Measurements from ENCODE around the gene RABAC1. TPM values are rescaled to one million over a fixed set of nuclear protein-coding genes. Genes with fewer than 3 reads are reported as not detected.

The RABAC1 gene
- total and polyA plus RNA-seq, 2 of the 8 experiments (the other 6 are each of a cell fraction or from before 2014, with no cell fraction given) = 124 to 439 TPM

DNA sequence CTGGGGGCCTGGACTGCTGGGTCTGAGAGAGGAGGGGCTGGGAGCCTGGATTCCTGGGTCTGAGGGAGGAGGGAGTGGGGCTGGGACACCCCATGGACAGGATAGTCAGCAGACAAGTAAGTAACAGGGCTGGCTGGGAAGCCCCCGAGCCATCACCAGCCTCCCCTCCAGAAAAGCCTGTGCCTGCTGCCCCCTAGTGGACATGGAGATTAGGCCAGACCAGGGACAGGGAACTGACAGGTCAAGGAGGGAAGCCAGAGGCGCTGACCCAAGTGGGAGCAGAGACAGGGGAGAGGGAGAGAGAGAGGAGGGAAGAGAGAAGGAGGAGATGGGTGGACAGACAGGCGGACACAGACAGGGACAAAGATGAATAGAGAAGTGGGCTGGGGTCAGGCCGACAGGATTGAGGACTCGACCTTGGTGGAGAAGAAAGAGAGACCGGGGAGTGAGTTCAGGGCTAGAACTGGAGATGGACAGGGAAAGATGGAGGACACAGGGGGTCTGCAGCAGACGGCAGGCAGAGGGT lies 24.2 kb downstream of the RABAC1 start (continued):
- TF ChIP-seq RFX5 (IDR thresholded peaks at IDR 0.05; ENCODE audit: borderline replicate concordance, low read depth, low read length) = no peak
- TF ChIP-seq CTCF (IDR thresholded peaks at IDR 0.05; ENCODE audit: control extremely low read depth in 1 of 3, insufficient read depth in 1 of 3, low read depth in 1 of 3, low read length in 3 of 3) = peak; percentile 90 to 96 (median 93)
- no peak for TF ChIP-seq CREB1 (IDR thresholded peaks at IDR 0.05)
- no peak for TF ChIP-seq NRF1 (IDR thresholded peaks at IDR 0.05; ENCODE audit: low read depth, low read length)
- TF ChIP-seq, protein P1, sequence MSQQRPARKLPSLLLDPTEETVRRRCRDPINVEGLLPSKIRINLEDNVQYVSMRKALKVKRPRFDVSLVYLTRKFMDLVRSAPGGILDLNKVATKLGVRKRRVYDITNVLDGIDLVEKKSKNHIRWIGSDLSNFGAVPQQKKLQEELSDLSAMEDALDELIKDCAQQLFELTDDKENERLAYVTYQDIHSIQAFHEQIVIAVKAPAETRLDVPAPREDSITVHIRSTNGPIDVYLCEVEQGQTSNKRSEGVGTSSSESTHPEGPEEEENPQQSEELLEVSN (IDR thresholded peaks at IDR 0.05) = no peak
- TF ChIP-seq EP300 (IDR thresholded peaks at IDR 0.05; ENCODE audit: borderline replicate concordance in 1 of 2, low read depth in 2 of 2, low read length in 2 of 2) = peak in 1 of 2 experiments; percentile 28; a peak in 1 of 3 replicates
- no peak for TF ChIP-seq RXRA (IDR thresholded peaks at IDR 0.05; ENCODE audit: insufficient read depth, low read depth, low read length)
- no peak for TF ChIP-seq SP2 (IDR thresholded peaks at IDR 0.05; ENCODE audit: low read length)
- no peak for TF ChIP-seq TAF7 (optimal IDR thresholded peaks at IDR 0.05; ENCODE audit: borderline replicate concordance, low read depth, low read length)
- TF ChIP-seq RAD21 (IDR thresholded peaks at IDR 0.05 in 1 of 2, conservative IDR thresholded peaks at IDR 0.05 in 1 of 2; ENCODE audit: low read depth in 2 of 2, low read length in 2 of 2) = peak; percentile 85 to 87
- TF ChIP-seq ATF3 (IDR thresholded peaks at IDR 0.05; ENCODE audit: insufficient read depth, low read depth, low read length) = no peak
- no peak for TF ChIP-seq SIX5 (IDR thresholded peaks at IDR 0.05; ENCODE audit: low read depth, low read length)

All from H1 (cell line).